DND-41 (cell line): ENCODE data around the gene METTL13.

Experiments
- EZH2 ChIP-seq: IDR thresholded peaks from 3 replicates; pipeline ENCODE4 v1.6.1; 2012; ENCODE audit warnings: borderline replicate concordance, low read depth, mild to moderate bottlenecking, moderate library complexity, low read length, inconsistent platforms; ENCODE audit not compliant: severe bottlenecking
- TF ChIP-seq, protein P1 (sequence below): IDR thresholded peaks from 2 replicates; pipeline ENCODE4 v1.5.1; 2012; ENCODE audit warnings: borderline replicate concordance, low read length, moderate library complexity, mild to moderate bottlenecking; ENCODE audit not compliant: poor library complexity, severe bottlenecking; ENCODE audit errors: extremely low read depth

DNA sequence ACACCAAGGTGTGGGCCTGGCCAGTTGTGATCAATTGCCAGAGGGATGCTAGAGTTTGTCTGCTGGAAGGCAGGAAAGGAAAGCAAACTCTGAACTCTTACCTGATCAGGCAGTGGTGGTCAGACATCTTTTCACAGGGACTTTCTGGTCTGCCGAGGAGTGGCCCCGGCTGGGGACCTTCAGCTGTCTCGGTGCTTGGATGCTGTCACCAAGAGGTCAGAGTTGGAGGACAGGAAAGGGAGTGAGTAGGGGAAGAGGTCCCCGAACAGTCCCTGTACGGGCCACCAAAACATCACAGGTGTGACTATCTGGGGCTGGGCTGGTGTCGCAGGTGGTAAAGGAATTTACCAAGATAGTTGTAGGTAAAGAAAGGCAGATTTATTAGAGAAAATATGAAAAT lies 17.7 kb upstream of the METTL13 start:
- TF ChIP-seq, protein P1, sequence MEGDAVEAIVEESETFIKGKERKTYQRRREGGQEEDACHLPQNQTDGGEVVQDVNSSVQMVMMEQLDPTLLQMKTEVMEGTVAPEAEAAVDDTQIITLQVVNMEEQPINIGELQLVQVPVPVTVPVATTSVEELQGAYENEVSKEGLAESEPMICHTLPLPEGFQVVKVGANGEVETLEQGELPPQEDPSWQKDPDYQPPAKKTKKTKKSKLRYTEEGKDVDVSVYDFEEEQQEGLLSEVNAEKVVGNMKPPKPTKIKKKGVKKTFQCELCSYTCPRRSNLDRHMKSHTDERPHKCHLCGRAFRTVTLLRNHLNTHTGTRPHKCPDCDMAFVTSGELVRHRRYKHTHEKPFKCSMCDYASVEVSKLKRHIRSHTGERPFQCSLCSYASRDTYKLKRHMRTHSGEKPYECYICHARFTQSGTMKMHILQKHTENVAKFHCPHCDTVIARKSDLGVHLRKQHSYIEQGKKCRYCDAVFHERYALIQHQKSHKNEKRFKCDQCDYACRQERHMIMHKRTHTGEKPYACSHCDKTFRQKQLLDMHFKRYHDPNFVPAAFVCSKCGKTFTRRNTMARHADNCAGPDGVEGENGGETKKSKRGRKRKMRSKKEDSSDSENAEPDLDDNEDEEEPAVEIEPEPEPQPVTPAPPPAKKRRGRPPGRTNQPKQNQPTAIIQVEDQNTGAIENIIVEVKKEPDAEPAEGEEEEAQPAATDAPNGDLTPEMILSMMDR: no peak
- no peak for TF ChIP-seq EZH2
